DOHH2 (cell line): ENCODE measurements around the gene SIX3.

Experiments used
- EZH2phosphoT487 ChIP-seq: fragments of 200-600 bp; sonication (generic); IDR thresholded peaks from 2 replicates; pipeline ENCODE4 v1.6.1; 2017; ENCODE audit warnings: borderline replicate concordance, mild to moderate bottlenecking, antibody characterized with exemption, low read length, moderate library complexity, mixed read lengths
- TF ChIP-seq, protein P1 (sequence below): fragments of 200-600 bp; sonication (generic); IDR thresholded peaks from one replicate; pipeline ENCODE4 v1.5.1; 2014; ENCODE audit warnings: antibody characterized with exemption, mild to moderate bottlenecking, low read depth, low read length; ENCODE audit not compliant: poor library complexity, severe bottlenecking

DNA sequence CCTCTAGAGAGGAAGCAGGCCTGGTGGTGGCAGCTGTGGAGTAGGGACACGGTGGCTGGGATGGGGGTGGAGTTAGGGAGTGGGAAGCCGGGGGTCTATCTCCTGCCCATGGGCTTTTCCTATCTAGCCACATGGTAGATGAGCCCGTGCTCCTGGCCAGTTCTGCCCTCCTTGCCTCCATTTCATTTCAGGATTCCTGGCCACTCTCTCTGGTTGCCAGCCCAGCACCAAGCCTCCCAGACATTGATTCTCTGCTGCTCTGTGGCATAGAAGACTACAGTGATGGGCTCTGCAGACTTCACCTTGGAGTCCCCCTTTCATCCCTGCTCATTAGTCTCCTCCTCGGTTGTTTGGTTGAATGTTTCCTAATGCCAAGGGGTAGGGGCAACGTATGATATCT lies 19.4 kb downstream of the SIX3 start:
- TF ChIP-seq, protein P1, sequence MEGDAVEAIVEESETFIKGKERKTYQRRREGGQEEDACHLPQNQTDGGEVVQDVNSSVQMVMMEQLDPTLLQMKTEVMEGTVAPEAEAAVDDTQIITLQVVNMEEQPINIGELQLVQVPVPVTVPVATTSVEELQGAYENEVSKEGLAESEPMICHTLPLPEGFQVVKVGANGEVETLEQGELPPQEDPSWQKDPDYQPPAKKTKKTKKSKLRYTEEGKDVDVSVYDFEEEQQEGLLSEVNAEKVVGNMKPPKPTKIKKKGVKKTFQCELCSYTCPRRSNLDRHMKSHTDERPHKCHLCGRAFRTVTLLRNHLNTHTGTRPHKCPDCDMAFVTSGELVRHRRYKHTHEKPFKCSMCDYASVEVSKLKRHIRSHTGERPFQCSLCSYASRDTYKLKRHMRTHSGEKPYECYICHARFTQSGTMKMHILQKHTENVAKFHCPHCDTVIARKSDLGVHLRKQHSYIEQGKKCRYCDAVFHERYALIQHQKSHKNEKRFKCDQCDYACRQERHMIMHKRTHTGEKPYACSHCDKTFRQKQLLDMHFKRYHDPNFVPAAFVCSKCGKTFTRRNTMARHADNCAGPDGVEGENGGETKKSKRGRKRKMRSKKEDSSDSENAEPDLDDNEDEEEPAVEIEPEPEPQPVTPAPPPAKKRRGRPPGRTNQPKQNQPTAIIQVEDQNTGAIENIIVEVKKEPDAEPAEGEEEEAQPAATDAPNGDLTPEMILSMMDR: no peak
- no peak for TF ChIP-seq EZH2phosphoT487
